ENCODE measurements around the gene MAST2. TPM values are rescaled to one million over a fixed set of nuclear protein-coding genes. Genes with fewer than 3 reads are reported as not detected.

Gene MAST2
- total RNA-seq (2016; rRNA removed; fragmentation: Illumina TruSeq; extraction: Trizol) (14.3 and 15.3 TPM in 2 replicates), polyA plus RNA-seq (2011; rRNA removed) (23.0 and 26.3 TPM in 2 replicates), polyA minus RNA-seq (2011; rRNA and poly(A)+ RNA removed; ENCODE audit: low replicate concordance) (58.6 and 58.9 TPM in 2 replicates), Bru-seq, nascent RNA (percentile 80 among the genes with signal in this experiment), BruChase-seq, experiment 1, labeled RNA remaining after a 6-hour chase (percentile 75 among the genes with signal in this experiment), BruChase-seq, experiment 2, labeled RNA remaining after a 2-hour chase (percentile 75 among the genes with signal in this experiment)
- total RNA-seq (2016; cell fraction: cytosol; rRNA removed; fragmentation: Illumina TruSeq; extraction: Trizol; ENCODE audit: low read depth) = 9.9 and 10.4 TPM in 2 replicates
- total RNA-seq (2016; cell fraction: insoluble cytoplasmic fraction; rRNA removed; fragmentation: Illumina TruSeq; extraction: Trizol) = 12.9 and 13.7 TPM in 2 replicates
- total RNA-seq (2016; cell fraction: membrane; rRNA removed; fragmentation: Illumina TruSeq; extraction: Trizol) = 12.0 and 14.5 TPM in 2 replicates
- total RNA-seq (2016; cell fraction: nucleus; rRNA removed; fragmentation: Illumina TruSeq; extraction: Trizol) = 26.9 and 30.8 TPM in 2 replicates
- polyA plus RNA-seq (2011; cell fraction: cytosol; rRNA removed) = 15.9 and 16.5 TPM in 2 replicates
- 89.7 and 90.3 TPM in 2 replicates for polyA plus RNA-seq (2011; cell fraction: nucleus; rRNA removed)
- polyA plus RNA-seq (2012) = 18.5 and 25.7 TPM in 2 replicates
- 2.2 and 2.3 TPM in 2 replicates for polyA plus RNA-seq (2016; cell fraction: cytosol; fragmentation: Illumina TruSeq; extraction: Trizol; ENCODE audit: low read depth)
- 16.9 and 21.5 TPM in 2 replicates for polyA plus RNA-seq (2016; cell fraction: insoluble cytoplasmic fraction; fragmentation: Illumina TruSeq; extraction: Trizol; ENCODE audit: low read depth)
- polyA plus RNA-seq (2016; cell fraction: membrane; fragmentation: Illumina TruSeq; extraction: Trizol; ENCODE audit: low read depth) = 7.6 and 9.3 TPM in 2 replicates
- polyA plus RNA-seq (2016; cell fraction: nucleus; fragmentation: Illumina TruSeq; extraction: Trizol; ENCODE audit: insufficient read depth, low read depth) = 56.2 and 67.8 TPM in 2 replicates
- 22.0 and 27.0 TPM in 2 replicates for polyA minus RNA-seq (2011; cell fraction: cytosol; rRNA and poly(A)+ RNA removed)
- polyA minus RNA-seq (2011; cell fraction: nucleus; rRNA and poly(A)+ RNA removed) = 78.5 and 80.8 TPM in 2 replicates
- long read RNA-seq, experiment 1, partial matches to known transcripts = 10 of 13 reads
- long read RNA-seq, experiment 1, other reads (novel, unspliced or antisense) = 3 of 13 reads
- long read RNA-seq, experiment 2, full-length matches to known transcripts = 7 of 82 reads
- long read RNA-seq, experiment 2, partial matches to known transcripts = 50 of 82 reads
- long read RNA-seq, experiment 2, other reads (novel, unspliced or antisense) = 25 of 82 reads

DNA sequence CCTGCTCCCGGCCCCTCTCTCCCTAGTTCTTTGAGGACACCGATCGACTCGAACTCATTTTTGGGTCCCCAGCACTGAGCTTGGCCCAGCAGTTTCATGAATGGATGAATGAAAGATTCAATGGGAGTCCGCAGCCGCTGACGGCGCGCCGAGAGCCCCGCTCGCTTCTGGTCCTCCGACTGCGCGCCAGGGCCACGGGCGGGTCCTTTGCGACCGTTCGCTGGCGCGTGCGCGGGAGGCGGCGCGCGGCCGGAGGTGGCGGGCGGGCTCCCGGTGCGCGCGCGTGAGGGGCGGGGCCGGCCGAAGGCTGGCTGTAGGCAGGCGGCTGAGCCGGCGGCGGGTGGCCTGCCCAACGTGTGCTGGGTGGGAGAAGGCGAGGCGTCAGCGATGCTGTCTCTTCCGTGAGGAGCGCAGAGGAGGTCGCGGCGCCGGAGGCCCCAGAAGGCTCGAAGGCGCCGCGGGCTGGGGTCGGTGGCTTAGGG is at the start of gene MAST2:
Gene MAST2 (plus strand): TSS at position 314 of the 482 bp plus-strand sequence. CDS start 284 bp downstream, outside the sequence.
- Histone ChIP-seq H3K4me2 (ENCODE audit: low read depth, low read length) (peak within 1 kb of the TSS; percentile 100), H3K9ac (ENCODE audit: insufficient read depth, low read depth, low read length) (peak within 1 kb of the TSS; percentile 77), H3K27me3 (ENCODE audit: control insufficient read depth in 1 of 2, insufficient read depth in 2 of 2, low read length in 2 of 2) (no peaks in the 10 kb centered on the region), H3K9me3 (ENCODE audit: low read length) (no peaks in the 10 kb centered on the region), H4K20me1 (ENCODE audit: insufficient read depth, low read length) (no peaks in the 10 kb centered on the region), H3K36me3 (replicated peaks in 1 of 2; ENCODE audit: control insufficient read depth in 1 of 2, insufficient read depth in 2 of 2, low read length in 2 of 2) (peaks cover 0 to 14% of the 10 kb centered on the region in 2 experiments; a peak in 2 of 5 replicates), H2AFZ (ENCODE audit: low read length) (peak within 1 kb of the TSS; percentile 71), H3K4me3 (replicated peaks in 1 of 3; ENCODE audit: insufficient read depth in 1 of 3, low read depth in 2 of 3, low read length in 3 of 3) (peak within 1 kb of the TSS; percentile 81 to 97 (median 90)), H3K79me2 (ENCODE audit: insufficient read depth, low read length) (peaks cover 43% of the 10 kb centered on the region), H3K4me1 (ENCODE audit: insufficient read depth, low read length) (peaks cover 32% of the 10 kb centered on the region), H3K27ac (ENCODE audit: extremely low read length, insufficient read depth, low read length) (peak within 1 kb of the TSS; percentile 53)
- FAIRE-seq (no peak), DNase-seq (ENCODE audit: low spot score) (peak; percentile 67), ATAC-seq (peak; percentile 89)
- 2% methylated on average over 18 of the region's 58 CpGs for WGBS (ENCODE audit: low lambda C conversion rate)
- POLR2A ChIA-PET = interaction anchor here (1.1 kb wide), 2 partner anchors 19 to 69 kb away, joined by 4 to 5 read pairs; no protein-coding TSS in a partner anchor
- no TSS peak for BruUV-seq (replicated peaks)
- intact Hi-C loops (cut with micrococcal nuclease; ENCODE audit: unreplicated experiment) = loop anchor here (2.0 kb wide), 2 partner anchors 53 to 117 kb away; partner anchors contain the start of genes GPBP1L1 and IPP
- CTCF ChIA-PET (ENCODE audit: low intra/inter-chr PET ratio, low total read pairs) = no interaction called here
- in situ Hi-C loops (cut with HindIII; ENCODE audit: extremely low pct_ligation_motif_present, low pct_unique_long_range_greater_than_20kb) = loop anchor here (5.0 kb wide), 1 partner anchor 116 kb away; the partner anchor contains the start of genes GPBP1L1 and TMEM69
- TF ChIP-seq, protein P1, sequence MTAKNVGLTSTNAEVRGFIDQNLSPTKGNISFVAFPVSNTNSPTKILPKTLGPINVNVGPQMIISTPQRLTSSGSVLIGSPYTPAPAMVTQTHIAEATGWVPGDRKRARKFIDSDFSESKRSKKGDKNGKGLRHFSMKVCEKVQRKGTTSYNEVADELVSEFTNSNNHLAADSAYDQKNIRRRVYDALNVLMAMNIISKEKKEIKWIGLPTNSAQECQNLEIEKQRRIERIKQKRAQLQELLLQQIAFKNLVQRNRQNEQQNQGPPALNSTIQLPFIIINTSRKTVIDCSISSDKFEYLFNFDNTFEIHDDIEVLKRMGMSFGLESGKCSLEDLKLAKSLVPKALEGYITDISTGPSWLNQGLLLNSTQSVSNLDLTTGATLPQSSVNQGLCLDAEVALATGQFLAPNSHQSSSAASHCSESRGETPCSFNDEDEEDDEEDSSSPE (CRISPR knock-in tag; IDR thresholded peaks at IDR 0.05) = peak; percentile 63
- TF ChIP-seq, protein P2, sequence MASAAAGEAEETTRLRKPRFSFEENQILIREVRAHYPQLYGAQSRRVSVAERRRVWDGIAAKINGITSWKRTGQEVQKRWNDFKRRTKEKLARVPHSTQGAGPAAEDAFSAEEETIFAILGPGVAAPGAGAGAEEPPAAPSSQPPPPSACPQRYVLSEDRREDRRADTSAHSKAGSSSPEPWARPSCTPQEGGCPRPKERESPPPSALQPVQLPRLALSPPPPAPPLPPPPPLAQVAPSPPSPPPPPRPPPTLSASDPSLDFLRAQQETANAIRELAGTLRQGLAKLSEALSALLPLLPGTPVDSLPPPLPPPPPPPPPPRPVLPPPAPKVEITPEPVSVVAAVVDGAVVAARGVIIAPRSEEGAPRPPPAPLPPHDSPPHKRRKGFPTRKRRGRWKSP (CRISPR knock-in tag; IDR thresholded peaks at IDR 0.05) = 0 out of 2 replicates have a peak, but pooled peaks have one; percentile 50
- TF ChIP-seq MEIS2 (CRISPR knock-in tag; IDR thresholded peaks at IDR 0.05) (0 out of 2 replicates have a peak, but pooled peaks have one; percentile 24), MYC (CRISPR knock-in tag; IDR thresholded peaks at IDR 0.05; ENCODE audit: borderline replicate concordance) (0 out of 2 replicates have a peak, but pooled peaks have one; percentile 34)
- TF ChIP-seq, protein P3, sequence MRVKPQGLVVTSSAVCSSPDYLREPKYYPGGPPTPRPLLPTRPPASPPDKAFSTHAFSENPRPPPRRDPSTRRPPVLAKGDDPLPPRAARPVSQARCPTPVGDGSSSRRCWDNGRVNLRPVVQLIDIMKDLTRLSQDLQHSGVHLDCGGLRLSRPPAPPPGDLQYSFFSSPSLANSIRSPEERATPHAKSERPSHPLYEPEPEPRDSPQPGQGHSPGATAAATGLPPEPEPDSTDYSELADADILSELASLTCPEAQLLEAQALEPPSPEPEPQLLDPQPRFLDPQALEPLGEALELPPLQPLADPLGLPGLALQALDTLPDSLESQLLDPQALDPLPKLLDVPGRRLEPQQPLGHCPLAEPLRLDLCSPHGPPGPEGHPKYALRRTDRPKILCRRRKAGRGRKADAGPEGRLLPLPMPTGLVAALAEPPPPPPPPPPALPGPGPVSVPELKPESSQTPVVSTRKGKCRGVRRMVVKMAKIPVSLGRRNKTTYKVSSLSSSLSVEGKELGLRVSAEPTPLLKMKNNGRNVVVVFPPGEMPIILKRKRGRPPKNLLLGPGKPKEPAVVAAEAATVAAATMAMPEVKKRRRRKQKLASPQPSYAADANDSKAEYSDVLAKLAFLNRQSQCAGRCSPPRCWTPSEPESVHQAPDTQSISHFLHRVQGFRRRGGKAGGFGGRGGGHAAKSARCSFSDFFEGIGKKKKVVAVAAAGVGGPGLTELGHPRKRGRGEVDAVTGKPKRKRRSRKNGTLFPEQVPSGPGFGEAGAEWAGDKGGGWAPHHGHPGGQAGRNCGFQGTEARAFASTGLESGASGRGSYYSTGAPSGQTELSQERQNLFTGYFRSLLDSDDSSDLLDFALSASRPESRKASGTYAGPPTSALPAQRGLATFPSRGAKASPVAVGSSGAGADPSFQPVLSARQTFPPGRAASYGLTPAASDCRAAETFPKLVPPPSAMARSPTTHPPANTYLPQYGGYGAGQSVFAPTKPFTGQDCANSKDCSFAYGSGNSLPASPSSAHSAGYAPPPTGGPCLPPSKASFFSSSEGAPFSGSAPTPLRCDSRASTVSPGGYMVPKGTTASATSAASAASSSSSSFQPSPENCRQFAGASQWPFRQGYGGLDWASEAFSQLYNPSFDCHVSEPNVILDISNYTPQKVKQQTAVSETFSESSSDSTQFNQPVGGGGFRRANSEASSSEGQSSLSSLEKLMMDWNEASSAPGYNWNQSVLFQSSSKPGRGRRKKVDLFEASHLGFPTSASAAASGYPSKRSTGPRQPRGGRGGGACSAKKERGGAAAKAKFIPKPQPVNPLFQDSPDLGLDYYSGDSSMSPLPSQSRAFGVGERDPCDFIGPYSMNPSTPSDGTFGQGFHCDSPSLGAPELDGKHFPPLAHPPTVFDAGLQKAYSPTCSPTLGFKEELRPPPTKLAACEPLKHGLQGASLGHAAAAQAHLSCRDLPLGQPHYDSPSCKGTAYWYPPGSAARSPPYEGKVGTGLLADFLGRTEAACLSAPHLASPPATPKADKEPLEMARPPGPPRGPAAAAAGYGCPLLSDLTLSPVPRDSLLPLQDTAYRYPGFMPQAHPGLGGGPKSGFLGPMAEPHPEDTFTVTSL (CRISPR knock-in tag; IDR thresholded peaks at IDR 0.05; ENCODE audit: borderline replicate concordance) = no peak
- TF ChIP-seq, protein P4, sequence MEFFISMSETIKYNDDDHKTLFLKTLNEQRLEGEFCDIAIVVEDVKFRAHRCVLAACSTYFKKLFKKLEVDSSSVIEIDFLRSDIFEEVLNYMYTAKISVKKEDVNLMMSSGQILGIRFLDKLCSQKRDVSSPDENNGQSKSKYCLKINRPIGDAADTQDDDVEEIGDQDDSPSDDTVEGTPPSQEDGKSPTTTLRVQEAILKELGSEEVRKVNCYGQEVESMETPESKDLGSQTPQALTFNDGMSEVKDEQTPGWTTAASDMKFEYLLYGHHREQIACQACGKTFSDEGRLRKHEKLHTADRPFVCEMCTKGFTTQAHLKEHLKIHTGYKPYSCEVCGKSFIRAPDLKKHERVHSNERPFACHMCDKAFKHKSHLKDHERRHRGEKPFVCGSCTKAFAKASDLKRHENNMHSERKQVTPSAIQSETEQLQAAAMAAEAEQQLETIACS (CRISPR knock-in tag; IDR thresholded peaks at IDR 0.05) = peak; percentile 83

All from HepG2 (cell line).